IMR-90 (cell line): ENCODE results near the gene PALLD. TPM values are rescaled to one million over a fixed set of nuclear protein-coding genes. Genes with fewer than 3 reads are reported as not detected.

Experiments used
- ATAC-seq: fragments of 200-7000 bp; cut with Tn5 transposase; 2 replicates; pipeline ENCODE4 v1.9.1; 2020; ENCODE audit warnings: low read depth, mild to moderate bottlenecking, moderate library complexity
- BruUV-seq: library from RNA; stranded (reverse); fragments of 400-500 nt; replicated peaks from 2 replicates; lab custom pipeline; 2021; lab: Mats Ljungman, UMichigan
- CTCF ChIA-PET: fragments of 300-600 bp; formaldehyde crosslinking; extraction: SDS; loops from one replicate; lab custom pipeline; 2021; ENCODE audit warnings: antibody characterized with exemption; lab: Yijun Ruan, JAX
- POLR2A ChIA-PET: fragments of 300-600 bp; sonication (Branson Sonifier 250); formaldehyde crosslinking; loops from one replicate; lab custom pipeline; 2022; ENCODE audit warnings: antibody characterized with exemption; ENCODE audit not compliant: unreplicated experiment; lab: Charles Lee
- DNase-seq: peaks from one replicate; pipeline ENCODE4 v3.0.0; 2013
- H2AFZ ChIP-seq: replicated peaks from 2 replicates; pipeline ENCODE3; 2013; ENCODE audit warnings: low read length, mild to moderate bottlenecking; ENCODE audit not compliant: poor library complexity
- H2AK5ac ChIP-seq: 2 replicates; pipeline ENCODE4 v1.6.1; 2013; ENCODE audit warnings: low read depth, low read length, inconsistent platforms
- H2AK9ac ChIP-seq: replicated peaks from 2 replicates; pipeline ENCODE3; 2013; ENCODE audit warnings: mild to moderate bottlenecking, low read depth, low read length, moderate library complexity; ENCODE audit not compliant: poor library complexity
- H2BK120ac ChIP-seq: 2 replicates; pipeline ENCODE4 v1.6.1; 2013; ENCODE audit warnings: low read depth, low read length, inconsistent platforms
- H2BK15ac ChIP-seq: 3 replicates; pipeline ENCODE4 v1.6.1; 2013; ENCODE audit warnings: low read depth, low read length, inconsistent platforms
- H2BK20ac ChIP-seq: 2 replicates; pipeline ENCODE4 v1.6.1; 2013; ENCODE audit warnings: low read depth, mild to moderate bottlenecking, inconsistent platforms, low read length, moderate library complexity
- H2BK5ac ChIP-seq: 2 replicates; pipeline ENCODE4 v1.6.1; 2013; ENCODE audit warnings: mild to moderate bottlenecking, low read depth, low read length, inconsistent platforms; ENCODE audit not compliant: poor library complexity, severe bottlenecking
- H3K14ac ChIP-seq: replicated peaks from 2 replicates; pipeline ENCODE4 v1.6.1; 2013; ENCODE audit warnings: low read depth, low read length, inconsistent platforms
- H3K18ac ChIP-seq: 2 replicates; pipeline ENCODE4 v1.6.1; 2013; ENCODE audit warnings: low read depth, low read length, control low read depth
- H3K23ac ChIP-seq: 2 replicates; pipeline ENCODE4 v1.6.1; 2013; ENCODE audit warnings: low read depth, low read length, inconsistent platforms
- H3K27ac ChIP-seq: 2 replicates; pipeline ENCODE4 v1.5.1; 2013; ENCODE audit warnings: mild to moderate bottlenecking, control low read depth, low read length; ENCODE audit not compliant: insufficient read depth
- H3K27me3 ChIP-seq: 2 replicates; pipeline ENCODE4 v1.6.1; 2013; ENCODE audit warnings: low read length; ENCODE audit not compliant: control insufficient read depth, insufficient read depth
- H3K36me3 ChIP-seq: 2 replicates; pipeline ENCODE4 v1.6.1; 2013; ENCODE audit warnings: low read length, mixed read lengths; ENCODE audit not compliant: control insufficient read depth, insufficient read depth
- H3K4ac ChIP-seq: 2 replicates; pipeline ENCODE4 v1.6.1; 2013; ENCODE audit warnings: low read depth, low read length, inconsistent platforms
- H3K4me1 ChIP-seq: 2 replicates; pipeline ENCODE4 v1.6.1; 2013; ENCODE audit warnings: low read length, mixed read lengths; ENCODE audit not compliant: control insufficient read depth, insufficient read depth
- H3K4me2 ChIP-seq: 2 replicates; pipeline ENCODE4 v1.6.1; 2013; ENCODE audit warnings: low read depth, mild to moderate bottlenecking, control low read depth, low read length, moderate library complexity
- H3K4me3 ChIP-seq: 2 replicates; pipeline ENCODE4 v1.5.1; 2013; ENCODE audit warnings: low read depth, mild to moderate bottlenecking, control low read depth, low read length, moderate library complexity; ENCODE audit not compliant: insufficient read depth
- H3K56ac ChIP-seq: 2 replicates; pipeline ENCODE4 v1.6.1; 2013; ENCODE audit warnings: low read length, inconsistent platforms; ENCODE audit not compliant: insufficient read depth; ENCODE audit errors: extremely low read depth
- H3K79me1 ChIP-seq, 2 experiments: 2 replicates each; pipeline ENCODE4 v1.6.1; 2013; ENCODE audit warnings: low read length in 2 of 2, inconsistent platforms in 1 of 2, low read depth in 1 of 2
- H3K9ac ChIP-seq: 2 replicates; pipeline ENCODE4 v1.6.1; 2013; ENCODE audit warnings: low read depth, low read length, control low read depth
- H3K9me1 ChIP-seq: 2 replicates; pipeline ENCODE4 v1.6.1; 2013; ENCODE audit warnings: low read length, inconsistent platforms; ENCODE audit not compliant: insufficient read depth
- H3K9me3 ChIP-seq: 2 replicates; pipeline ENCODE4 v1.6.1; 2013; ENCODE audit warnings: low read length; ENCODE audit not compliant: control insufficient read depth, insufficient read depth
- H4K20me1 ChIP-seq: 2 replicates; pipeline ENCODE4 v1.6.1; 2013; ENCODE audit warnings: low read length, inconsistent platforms; ENCODE audit not compliant: insufficient read depth
- H4K5ac ChIP-seq: 2 replicates; pipeline ENCODE4 v1.6.1; 2013; ENCODE audit warnings: mild to moderate bottlenecking, low read depth, low read length, control low read depth
- H4K8ac ChIP-seq, 2 experiments: 2 replicates each; pipeline ENCODE4 v1.6.1; 2013; ENCODE audit warnings: low read depth in 2 of 2, low read length in 2 of 2, control low read depth in 1 of 2, inconsistent platforms in 1 of 2
- H4K91ac ChIP-seq: 2 replicates; pipeline ENCODE4 v1.6.1; 2013; ENCODE audit warnings: low read depth, low read length, inconsistent platforms; ENCODE audit not compliant: insufficient read depth
- CHD1 ChIP-seq: IDR thresholded peaks from 2 replicates; pipeline ENCODE4 v1.6.1; 2012; ENCODE audit warnings: low read depth, low read length, improper control_type of control experiment
- NFE2L2 ChIP-seq: fragments of 150-350 bp; IDR thresholded peaks from 2 replicates; pipeline ENCODE4 v1.6.1; 2016; ENCODE audit warnings: low read depth, mild to moderate bottlenecking, low read length
- POLR2A ChIP-seq: IDR thresholded peaks from 2 replicates; pipeline ENCODE4 v1.6.1; 2012; ENCODE audit warnings: mild to moderate bottlenecking, low read depth, low read length
- RAD21 ChIP-seq: IDR thresholded peaks from 2 replicates; pipeline ENCODE4 v1.6.1; 2012; ENCODE audit warnings: low read length, improper control_type of control experiment
- SMC3 ChIP-seq: fragments of 150-350 bp; IDR thresholded peaks from 2 replicates; pipeline ENCODE4 v1.6.1; 2016; ENCODE audit warnings: low read depth, mild to moderate bottlenecking, antibody characterized with exemption, low read length, moderate library complexity
- WGBS, 2 experiments: methylation state at CpG; one replicate each; pipeline versions ENCODE4 v1.1.5 to v1.1.7; 2013; ENCODE audit warnings: missing lambda C conversion rate in 2 of 2; ENCODE audit not compliant: insufficient read length in 1 of 2; ENCODE audit errors: extremely low coverage in 2 of 2; 5-methylcytosine and 5-hydroxymethylcytosine counted together
- dilution Hi-C: fragments of 300-500 bp; cut with HindIII; formaldehyde crosslinking; loops from one replicate; pipeline ENCODE4 v1.14.3; 2018; ENCODE audit warnings: low sequenced_read_pairs; ENCODE audit not compliant: unreplicated experiment
- in situ Hi-C: fragments of 300-500 bp; cut with MboI; formaldehyde crosslinking; loops from 3 replicates; pipeline ENCODE4 v1.14.3; 2019; ENCODE audit warnings: low sequenced_read_pairs, inconsistent platforms, mixed read lengths
- intact Hi-C: fragments of 100-400 bp; cut with micrococcal nuclease; formaldehyde crosslinking; loops from 2 replicates; pipeline ENCODE4 v1.10.0; 2022
- polyA plus RNA-seq, 3 experiments: library from polyadenylated mRNA; depleted of rRNA; stranded (reverse); fragments of >200 nt; gene quantifications; 2 replicates each; pipeline ENCODE4 v1.2.3, GENCODE V29; 2012; ENCODE audit warnings: low replicate concordance in 1 of 3
- total RNA-seq: library from RNA; depleted of rRNA; stranded (reverse); fragments of >200 nt; gene quantifications from 2 replicates; pipeline ENCODE4 v1.2.3, GENCODE V29; 2012
- TF ChIP-seq, protein P1 (sequence below): fragments of 150-350 bp; IDR thresholded peaks from 2 replicates; pipeline ENCODE4 v1.6.1; 2016; ENCODE audit warnings: low read depth, mild to moderate bottlenecking, low read length, moderate library complexity, borderline replicate concordance

Gene PALLD
- total and polyA plus RNA-seq, 2 of the 4 experiments (the other 2 are of a cell fraction) = 91.0 to 91.9 TPM

DNA sequence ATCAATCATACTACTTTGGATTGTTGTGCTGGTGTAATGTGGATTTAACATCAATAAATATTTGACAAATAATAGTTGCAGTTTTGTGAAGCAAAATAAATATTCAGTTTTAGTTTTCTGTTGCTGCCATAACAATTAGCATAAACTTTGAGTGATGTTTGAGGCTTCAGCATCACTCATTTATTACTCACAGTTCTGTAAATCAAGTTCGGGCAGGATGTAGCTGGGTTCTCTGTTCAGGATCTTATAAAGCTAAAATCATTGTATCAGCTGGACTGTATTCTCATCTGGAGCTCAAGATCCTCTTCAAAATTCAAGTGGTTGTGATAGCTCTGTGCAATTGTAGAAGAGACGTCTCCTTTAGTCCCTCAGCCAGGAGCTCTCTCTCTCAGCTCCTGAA lies 431.5 kb downstream of the PALLD start:
- peaks cover 13% of the 10 kb centered on the region for H3K9me3 ChIP-seq
- H3K9me1 ChIP-seq = no peaks in the 10 kb centered on the region
- ChIA-PET CTCF (no interaction called here), POLR2A (no interaction called here)
- TF ChIP-seq RAD21 (no peak), CHD1 (no peak), NFE2L2 (no peak), SMC3 (no peak), POLR2A (no peak)
- TF ChIP-seq, protein P1, sequence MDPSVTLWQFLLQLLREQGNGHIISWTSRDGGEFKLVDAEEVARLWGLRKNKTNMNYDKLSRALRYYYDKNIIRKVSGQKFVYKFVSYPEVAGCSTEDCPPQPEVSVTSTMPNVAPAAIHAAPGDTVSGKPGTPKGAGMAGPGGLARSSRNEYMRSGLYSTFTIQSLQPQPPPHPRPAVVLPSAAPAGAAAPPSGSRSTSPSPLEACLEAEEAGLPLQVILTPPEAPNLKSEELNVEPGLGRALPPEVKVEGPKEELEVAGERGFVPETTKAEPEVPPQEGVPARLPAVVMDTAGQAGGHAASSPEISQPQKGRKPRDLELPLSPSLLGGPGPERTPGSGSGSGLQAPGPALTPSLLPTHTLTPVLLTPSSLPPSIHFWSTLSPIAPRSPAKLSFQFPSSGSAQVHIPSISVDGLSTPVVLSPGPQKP = no peak
- no peak overlapping the region for H2AK9ac ChIP-seq
- in situ Hi-C loops = no loop called here
- no peak overlapping the region for H2BK20ac ChIP-seq
- H4K20me1 ChIP-seq = no peaks in the 10 kb centered on the region
- H3K27me3 ChIP-seq = no peaks in the 10 kb centered on the region
- H4K8ac ChIP-seq = no peak overlapping the region
- H3K79me1 ChIP-seq = peaks cover 12 to 14% of the 10 kb centered on the region in 2 experiments
- H3K14ac ChIP-seq = no peak overlapping the region
- BruUV-seq = no TSS peak
- no peak overlapping the region for H2BK15ac ChIP-seq
- DNase-seq = no peak
- H3K56ac ChIP-seq = no peak overlapping the region
- intact Hi-C loops = no loop called here
- H2BK120ac ChIP-seq = no peak overlapping the region
- H2BK5ac ChIP-seq = no peak overlapping the region
- no peak overlapping the region for H4K5ac ChIP-seq
- H3K27ac ChIP-seq = no peak overlapping the region
- no peak overlapping the region for H3K9ac ChIP-seq
- WGBS, 2 experiments = no CpG with 5 or more reads among the region's 2 CpGs
- H3K4me1 ChIP-seq = no peaks in the 10 kb centered on the region
- H3K36me3 ChIP-seq = peaks cover 37% of the 10 kb centered on the region
- H2AFZ ChIP-seq = no peak overlapping the region
- H3K18ac ChIP-seq = no peak overlapping the region
- no peak overlapping the region for H3K23ac ChIP-seq
- H3K4me2 ChIP-seq = no peak overlapping the region
- ATAC-seq = no peak
- H4K91ac ChIP-seq = no peak overlapping the region
- H3K4ac ChIP-seq = no peak overlapping the region
- H2AK5ac ChIP-seq = no peak overlapping the region
- no peak overlapping the region for H3K4me3 ChIP-seq
- dilution Hi-C loops = no loop called here
